GM23248 (cell line): ENCODE results near the gene TAOK3.

Experiments used
- EZH2 ChIP-seq: fragments of 200-600 bp; sonication (generic); IDR thresholded peaks from 2 replicates; pipeline ENCODE4 v1.6.1; 2018; ENCODE audit warnings: antibody characterized with exemption, mild to moderate bottlenecking; ENCODE audit not compliant: insufficient read depth, poor library complexity, severe bottlenecking
- EZH2phosphoT487 ChIP-seq: fragments of 200-600 bp; sonication (generic); IDR thresholded peaks from 2 replicates; pipeline ENCODE4 v1.6.1; 2018; ENCODE audit warnings: antibody characterized with exemption, moderate library complexity, mild to moderate bottlenecking, low read depth; ENCODE audit not compliant: insufficient read depth

GRCh38 chr12:118144499-118144898, 228.2 kb downstream of the TAOK3 start:
- TF ChIP-seq EZH2 (no peak), EZH2phosphoT487 (no peak)
